Upper lobe of right lung (tissue), 1 donor: Measurements from ENCODE around the gene SMCO4. TPM values are rescaled to one million over a fixed set of nuclear protein-coding genes. Genes with fewer than 3 reads are reported as not detected.

Experiments used
- ATAC-seq: fragments of 200-7000 bp; cut with Tn5 transposase; one replicate; pipeline ENCODE4 v1.9.1; 2020; ENCODE audit warnings: mild to moderate bottlenecking, moderate library complexity
- DNase-seq: peaks from one replicate; pipeline ENCODE4 v3.0.0-alpha.2; 2020
- H3K27ac ChIP-seq: fragments of 200-600 bp; one replicate; pipeline ENCODE4 v1.8.0; 2022
- H3K27me3 ChIP-seq: fragments of 200-600 bp; one replicate; pipeline ENCODE4 v1.8.0; 2022; ENCODE audit warnings: mild to moderate bottlenecking
- H3K36me3 ChIP-seq: fragments of 200-600 bp; one replicate; pipeline ENCODE4 v1.8.0; 2022
- H3K4me1 ChIP-seq: fragments of 200-600 bp; one replicate; pipeline ENCODE4 v1.8.0; 2022
- H3K4me3 ChIP-seq: fragments of 200-600 bp; one replicate; pipeline ENCODE4 v1.8.0; 2022; ENCODE audit warnings: mild to moderate bottlenecking
- H3K9me3 ChIP-seq: fragments of 200-600 bp; one replicate; pipeline ENCODE4 v1.8.0; 2022
- intact Hi-C: fragments of 100-400 bp; cut with DNase I; formaldehyde crosslinking; loops from one replicate; pipeline ENCODE4 v1.11.0; 2022
- total RNA-seq: library from RNA; stranded (reverse); fragmentation: NEBNext Ultra II Directional; extraction: Animal tissue kit (Norgen Biotek cat#: 25700); gene quantifications from one replicate; pipeline ENCODE4 v1.2.1, GENCODE V29; 2021
- TF ChIP-seq, protein P1 (sequence below): fragments of 200-600 bp; IDR thresholded peaks from one replicate; pipeline ENCODE4 v1.8.0; 2022; ENCODE audit warnings: antibody characterized with exemption
- donor health status: DM: no; HTN: yes; CAD: no; lungs with severe emphysema.

Gene SMCO4
- total RNA-seq, 1 donor from 2014 or later = 55.7 TPM

DNA sequence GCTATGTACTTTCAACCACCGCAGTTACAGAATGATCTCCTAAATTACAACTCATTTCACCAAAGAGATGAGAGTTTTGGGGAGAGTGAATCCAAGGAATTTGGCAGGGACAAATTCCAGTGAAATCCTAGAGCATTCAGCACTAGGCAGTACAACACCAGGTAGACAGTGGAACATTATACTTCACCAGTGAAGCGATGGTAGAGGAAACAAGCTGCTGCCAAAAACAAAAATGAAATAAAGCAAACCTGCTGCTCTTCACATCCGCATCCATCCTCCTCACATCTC lies 16.9 kb downstream of the SMCO4 start:
- peaks cover 62% of the 10 kb centered on the region for H3K4me1 ChIP-seq
- TF ChIP-seq, protein P1, sequence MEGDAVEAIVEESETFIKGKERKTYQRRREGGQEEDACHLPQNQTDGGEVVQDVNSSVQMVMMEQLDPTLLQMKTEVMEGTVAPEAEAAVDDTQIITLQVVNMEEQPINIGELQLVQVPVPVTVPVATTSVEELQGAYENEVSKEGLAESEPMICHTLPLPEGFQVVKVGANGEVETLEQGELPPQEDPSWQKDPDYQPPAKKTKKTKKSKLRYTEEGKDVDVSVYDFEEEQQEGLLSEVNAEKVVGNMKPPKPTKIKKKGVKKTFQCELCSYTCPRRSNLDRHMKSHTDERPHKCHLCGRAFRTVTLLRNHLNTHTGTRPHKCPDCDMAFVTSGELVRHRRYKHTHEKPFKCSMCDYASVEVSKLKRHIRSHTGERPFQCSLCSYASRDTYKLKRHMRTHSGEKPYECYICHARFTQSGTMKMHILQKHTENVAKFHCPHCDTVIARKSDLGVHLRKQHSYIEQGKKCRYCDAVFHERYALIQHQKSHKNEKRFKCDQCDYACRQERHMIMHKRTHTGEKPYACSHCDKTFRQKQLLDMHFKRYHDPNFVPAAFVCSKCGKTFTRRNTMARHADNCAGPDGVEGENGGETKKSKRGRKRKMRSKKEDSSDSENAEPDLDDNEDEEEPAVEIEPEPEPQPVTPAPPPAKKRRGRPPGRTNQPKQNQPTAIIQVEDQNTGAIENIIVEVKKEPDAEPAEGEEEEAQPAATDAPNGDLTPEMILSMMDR = no peak
- DNase-seq (no peak), ATAC-seq (no peak)
- no peak overlapping the region for H3K4me3 ChIP-seq
- H3K9me3 ChIP-seq = no peaks in the 10 kb centered on the region
- no peaks in the 10 kb centered on the region for H3K27me3 ChIP-seq
- no peak overlapping the region for H3K27ac ChIP-seq
- intact Hi-C loops = no loop called here
- no peaks in the 10 kb centered on the region for H3K36me3 ChIP-seq

DNA sequence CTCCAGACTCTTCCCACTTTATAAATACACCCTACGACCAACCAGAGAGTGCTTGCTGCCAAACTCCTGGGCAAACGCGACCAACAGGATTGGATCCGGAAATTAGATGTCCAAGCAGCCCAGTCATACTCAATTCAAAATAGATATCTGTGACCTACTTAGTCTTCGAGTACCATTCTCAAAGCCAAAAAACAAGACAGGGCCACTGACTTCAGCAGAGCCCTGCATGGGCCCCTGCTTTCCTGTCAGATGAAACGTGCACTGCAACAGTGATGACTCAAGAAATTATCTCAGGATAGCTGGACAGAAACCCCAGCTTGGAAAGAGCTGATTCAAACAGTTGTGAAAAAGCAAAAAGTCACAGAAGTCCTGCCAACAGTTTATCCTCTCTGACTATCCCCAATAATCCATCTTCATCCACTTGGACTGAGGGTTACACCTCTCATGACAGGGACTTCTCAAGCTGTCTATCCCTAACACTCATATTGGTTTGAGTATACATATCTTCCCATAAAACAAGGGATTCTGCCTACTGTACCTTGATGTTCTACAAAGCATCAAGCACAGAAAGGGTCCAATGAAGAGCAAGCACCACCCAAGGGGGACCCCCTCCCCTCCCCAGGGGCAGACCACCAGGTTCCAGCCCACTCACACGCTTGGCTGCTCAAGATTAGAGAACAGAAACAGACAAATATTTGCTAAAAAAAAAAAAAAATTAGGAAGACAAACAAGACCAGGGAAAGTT lies 17.4 kb downstream of the SMCO4 start:
- ATAC-seq (no peak), DNase-seq (no peak)
- Histone ChIP-seq H3K4me1 (peaks cover 60% of the 10 kb centered on the region), H3K27me3 (no peaks in the 10 kb centered on the region), H3K36me3 (no peaks in the 10 kb centered on the region), H3K4me3 (no peak overlapping the region), H3K27ac (no peak overlapping the region), H3K9me3 (no peaks in the 10 kb centered on the region)
- intact Hi-C loops = no loop called here
- TF ChIP-seq, protein P1 = no peak

DNA sequence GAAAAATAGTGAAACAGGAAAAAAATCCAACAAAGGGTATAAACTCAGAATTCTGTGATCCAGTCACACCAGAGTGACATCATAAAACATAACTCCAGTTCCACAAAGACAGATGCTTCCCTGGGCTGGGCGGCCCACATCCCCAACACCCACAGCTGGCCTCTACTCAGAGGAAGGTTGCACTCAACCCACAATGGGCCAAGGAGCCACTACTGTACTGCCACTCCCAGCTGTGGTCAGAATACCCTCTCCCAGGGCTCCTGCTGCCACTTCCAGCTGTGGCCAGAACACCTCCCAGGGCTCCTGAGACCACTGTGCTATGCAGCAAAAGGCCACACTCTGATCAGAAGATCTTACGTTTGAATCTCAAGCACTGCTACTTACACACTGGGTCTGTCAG lies 18.3 kb downstream of the SMCO4 start:
- Histone ChIP-seq H3K27ac (peak overlapping the region; percentile 24), H3K36me3 (no peaks in the 10 kb centered on the region), H3K4me3 (no peak overlapping the region), H3K27me3 (no peaks in the 10 kb centered on the region), H3K4me1 (peaks cover 53% of the 10 kb centered on the region), H3K9me3 (no peaks in the 10 kb centered on the region)
- TF ChIP-seq, protein P1 = no peak
- intact Hi-C loops = no loop called here
- DNase-seq (no peak), ATAC-seq (peak; percentile 59)

DNA sequence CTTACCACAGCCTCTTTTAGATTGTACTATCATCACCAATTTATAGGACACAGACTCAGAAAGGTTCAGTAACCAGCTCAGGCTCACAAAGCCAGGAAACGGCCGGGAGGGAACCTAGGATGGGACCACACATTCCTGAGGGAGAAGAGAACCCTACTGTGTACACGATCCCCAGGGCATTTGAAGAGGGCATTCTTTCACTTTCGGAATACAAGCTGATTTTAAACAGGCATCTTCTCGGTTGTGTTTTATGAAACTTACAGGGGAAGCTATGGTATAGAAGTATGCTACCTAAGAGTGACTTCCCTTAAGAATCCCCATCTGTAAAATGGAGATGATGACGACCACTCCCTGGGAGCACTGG lies 19.0 kb downstream of the SMCO4 start:
- Histone ChIP-seq H3K36me3 (no peaks in the 10 kb centered on the region), H3K9me3 (no peaks in the 10 kb centered on the region), H3K27me3 (no peaks in the 10 kb centered on the region), H3K27ac (peak overlapping the region; percentile 24), H3K4me3 (no peak overlapping the region), H3K4me1 (peaks cover 46% of the 10 kb centered on the region)
- intact Hi-C loops = no loop called here
- DNase-seq = no peak
- TF ChIP-seq, protein P1 = no peak
- peak; percentile 32 for ATAC-seq

DNA sequence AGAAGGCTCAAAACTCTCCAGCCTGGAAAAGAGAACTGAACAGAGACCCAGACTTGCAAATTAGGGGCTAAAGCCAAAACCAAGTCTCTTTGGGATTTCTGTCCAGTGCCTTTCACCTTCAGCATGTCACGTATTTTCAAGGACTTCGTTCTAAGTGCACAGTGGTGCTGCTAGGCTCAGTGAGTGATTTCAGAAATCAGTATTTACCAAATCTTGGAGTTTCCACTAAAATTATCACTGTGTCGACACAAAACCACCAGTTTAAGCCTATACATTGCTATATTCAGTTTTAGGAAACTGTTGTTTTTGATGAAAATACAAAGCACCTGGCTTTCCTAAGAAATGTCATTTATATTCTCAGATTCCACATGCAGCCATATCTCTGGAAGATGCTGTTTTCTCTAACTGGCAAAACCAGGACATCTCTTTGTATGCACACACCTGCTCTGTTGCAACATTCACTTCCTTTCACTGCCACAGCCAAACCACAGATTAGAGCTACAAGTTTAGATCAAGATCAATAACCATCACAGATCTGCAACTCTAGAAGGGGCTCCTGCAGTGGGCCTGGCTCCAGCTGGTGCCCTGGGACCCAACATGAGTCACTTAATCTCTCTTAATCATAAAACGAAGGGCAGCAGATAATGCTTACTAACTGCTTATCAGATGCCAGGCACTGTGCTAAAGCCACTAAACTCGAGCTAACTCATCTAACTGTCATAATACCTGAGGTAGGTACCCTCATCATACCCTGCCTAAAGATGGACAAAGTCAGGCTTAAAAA lies 22.3 kb downstream of the SMCO4 start:
- Histone ChIP-seq H3K27me3 (no peaks in the 10 kb centered on the region), H3K4me3 (no peak overlapping the region), H3K4me1 (peaks cover 27% of the 10 kb centered on the region), H3K27ac (no peak overlapping the region), H3K9me3 (no peaks in the 10 kb centered on the region), H3K36me3 (no peaks in the 10 kb centered on the region)
- intact Hi-C loops = no loop called here
- TF ChIP-seq, protein P1 = no peak
- ATAC-seq = no peak
- no peak for DNase-seq
